Measurements from ENCODE around the gene KIAA1671. TPM values are rescaled to one million over a fixed set of nuclear protein-coding genes. Genes with fewer than 3 reads are reported as not detected.
"Not testable (repeated sequence)": the region's sequence is repeated elsewhere in the genome, so short reads cannot be mapped to it uniquely, and the experiment has no call there.

The KIAA1671 gene
- total RNA-seq, 2 experiments from 2014 or later: 9.4 to 10.6 TPM

DNA sequence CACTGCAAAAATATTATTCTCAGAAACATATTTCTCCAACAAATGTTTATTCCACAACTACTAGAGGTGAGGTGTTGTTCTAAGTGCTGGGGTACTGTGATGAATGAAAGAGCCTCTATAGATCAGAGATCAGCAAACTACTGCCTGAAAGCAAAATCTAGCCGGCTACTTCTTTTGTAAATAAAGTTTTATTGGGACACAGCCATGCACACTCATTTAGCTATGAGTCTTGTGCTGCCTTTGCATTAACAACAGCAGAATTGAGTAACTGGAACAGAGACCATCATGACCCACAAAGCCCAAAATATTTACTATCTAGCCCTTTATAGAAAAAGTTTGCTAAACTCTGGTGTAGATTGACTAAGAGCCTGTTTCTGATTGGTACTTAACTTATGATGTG is 210.0 kb downstream of the KIAA1671 start:
- CTCF ChIA-PET: no interaction called here
- POLR2A ChIA-PET: no interaction called here

DNA sequence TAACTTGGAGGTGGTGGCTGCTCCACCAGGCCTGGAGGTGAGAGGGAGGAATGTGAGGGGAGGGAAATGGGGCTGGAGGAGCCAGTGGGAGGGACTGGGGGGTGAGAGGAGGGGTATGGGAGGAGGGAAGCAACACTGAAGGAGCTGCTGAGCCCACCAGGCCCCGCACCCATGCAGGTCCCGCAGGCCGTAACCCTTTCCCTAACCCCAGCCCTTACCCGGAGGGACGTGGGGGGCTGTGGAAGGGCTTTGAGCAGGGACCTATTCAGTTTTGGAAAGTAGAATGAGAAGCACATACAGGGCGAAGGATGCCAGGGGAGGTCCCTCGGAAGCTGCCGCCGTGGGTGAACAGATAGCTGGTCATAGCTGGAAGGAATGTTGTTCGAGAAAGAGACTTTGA is 213.3 kb downstream of the KIAA1671 start:
- ChIA-PET CTCF (no interaction called here), POLR2A (no interaction called here)

DNA sequence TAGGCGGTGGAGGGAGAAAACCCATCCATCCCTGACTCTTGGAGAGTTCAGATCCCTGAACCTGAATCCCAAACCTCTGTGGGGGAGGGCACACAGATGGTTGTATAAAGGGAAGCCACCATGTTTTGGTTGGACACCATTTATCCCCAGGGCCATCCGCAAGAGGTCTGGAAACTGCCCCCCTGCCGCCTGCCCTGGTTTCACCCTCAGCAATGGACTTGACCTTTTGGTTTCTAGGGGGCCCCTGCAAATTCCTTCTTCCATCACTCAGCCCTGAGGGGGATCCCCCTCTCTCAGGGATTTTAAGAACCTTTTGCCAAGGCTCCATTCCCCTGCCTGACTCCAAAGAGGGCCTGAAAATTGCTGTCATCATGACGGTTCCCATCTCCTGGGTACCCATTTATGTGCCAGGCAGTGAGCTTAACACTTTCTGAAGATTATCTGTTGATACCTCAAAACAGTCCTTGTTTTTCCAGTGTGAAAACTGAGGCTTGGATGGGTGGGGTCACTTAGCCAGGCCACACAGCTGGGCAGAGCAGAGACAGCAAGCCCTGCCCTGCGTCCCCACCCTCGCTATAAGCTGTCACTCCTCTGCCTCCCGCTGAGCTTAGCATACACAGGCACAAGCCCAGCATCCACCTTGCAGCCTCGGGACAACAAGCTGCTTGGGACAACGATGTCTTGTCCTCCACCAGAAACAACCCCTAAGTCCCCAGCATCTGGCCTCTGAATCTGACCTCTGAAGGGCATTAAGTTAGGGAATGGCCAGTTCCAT is 213.9 kb downstream of the KIAA1671 start:
- CTCF ChIA-PET: no interaction called here
- POLR2A ChIA-PET: no interaction called here

DNA sequence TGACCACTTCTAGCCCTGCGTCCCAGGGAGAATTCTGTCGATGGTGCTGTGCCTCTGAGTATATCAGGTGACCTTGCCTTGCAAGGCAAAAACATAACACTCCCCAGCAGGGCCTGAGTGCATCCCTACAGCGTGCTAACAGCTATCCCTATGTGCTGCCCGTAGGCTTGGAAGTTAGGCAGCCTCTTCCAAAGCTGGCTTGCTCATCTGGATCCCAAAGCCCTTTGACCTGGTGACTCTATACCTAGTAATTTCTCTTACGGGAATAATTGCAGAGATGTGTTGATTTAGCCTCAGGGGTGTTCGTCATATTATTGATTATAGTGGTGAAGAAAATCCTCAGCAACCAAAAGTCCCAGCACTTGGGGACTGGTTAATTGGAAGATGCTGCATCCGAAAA is 214.6 kb downstream of the KIAA1671 start:
- CTCF ChIA-PET: no interaction called here
- POLR2A ChIA-PET: no interaction called here

DNA sequence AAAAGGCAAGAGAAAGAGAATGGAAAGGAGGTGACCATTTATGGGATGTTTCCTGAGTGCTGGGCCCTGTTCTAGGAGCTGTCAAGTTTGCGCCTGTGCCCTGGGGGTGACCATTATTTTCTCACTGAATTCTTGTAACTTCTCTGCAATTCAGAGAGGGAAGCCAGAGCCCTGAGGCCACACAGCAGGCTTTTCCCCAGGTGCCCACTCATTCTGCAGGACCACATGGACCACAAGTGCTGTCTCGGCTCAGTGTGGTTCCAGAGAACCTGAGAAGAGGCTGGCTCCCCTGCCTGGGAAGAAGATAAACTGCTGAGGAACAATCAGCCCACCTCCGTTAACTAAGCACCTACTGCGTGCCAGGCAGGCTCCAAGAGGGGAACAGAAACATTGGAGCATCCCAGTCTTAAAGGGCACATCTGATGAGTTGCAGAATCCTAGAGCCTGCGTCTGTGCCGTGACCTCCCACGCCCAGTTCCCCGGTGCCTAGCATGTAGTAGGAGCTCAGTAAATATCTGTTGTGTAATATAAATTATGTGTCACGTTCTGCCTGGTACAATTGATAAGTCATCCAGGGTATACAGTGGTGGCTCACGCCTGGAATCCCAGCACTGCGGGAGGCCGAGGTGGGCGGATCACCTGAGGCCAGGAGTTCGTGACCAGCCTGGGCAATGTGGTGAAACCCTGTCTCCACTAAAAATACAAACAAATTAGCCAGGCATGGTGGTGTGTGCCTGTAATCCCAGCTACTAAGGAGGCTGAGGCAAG is 215.5 kb downstream of the KIAA1671 start:
- ChIA-PET POLR2A (no interaction called here), CTCF (interaction anchor here (1.2 kb wide), 1 partner anchor 87 kb away, joined by 3 read pairs; no protein-coding TSS in a partner anchor)

DNA sequence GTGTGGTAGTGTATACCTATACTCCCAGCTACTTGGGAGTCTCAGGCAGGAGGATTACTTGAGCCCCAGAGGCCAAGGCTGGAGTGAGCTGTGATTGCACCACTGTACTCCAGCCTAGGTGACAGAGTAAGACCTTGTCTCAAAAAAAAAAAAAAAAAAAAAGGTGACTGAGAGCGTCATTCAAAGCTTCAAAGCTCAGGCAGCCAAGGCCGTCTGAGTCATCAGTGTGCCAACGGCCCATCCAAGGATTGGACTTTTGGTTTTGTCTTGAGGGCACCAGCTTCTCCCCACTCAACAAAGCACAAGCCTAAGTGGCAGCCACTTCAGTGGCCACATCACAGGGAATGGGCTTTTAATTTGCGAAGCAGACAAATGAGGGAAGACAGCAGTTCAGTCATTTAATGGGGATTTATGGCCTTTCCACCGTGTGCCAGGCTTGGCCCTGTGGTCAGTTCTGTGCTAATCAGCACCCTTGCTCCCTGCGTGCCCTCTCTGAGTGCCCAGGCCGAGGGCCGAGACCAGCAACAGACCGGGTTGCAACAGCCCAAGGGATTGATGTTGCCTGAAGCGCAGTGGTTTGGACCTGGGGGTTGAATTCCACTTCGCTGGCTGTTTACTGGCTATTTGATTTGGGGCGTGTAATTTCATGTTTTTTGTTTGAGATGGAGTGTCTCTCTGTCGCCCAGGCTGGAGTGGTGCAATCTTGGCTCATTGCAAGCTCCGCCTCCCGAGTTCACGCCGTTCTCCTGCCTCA is 216.9 kb downstream of the KIAA1671 start:
- CTCF ChIA-PET: interaction anchor here (1.1 kb wide), 1 partner anchor 113 kb away, joined by 3 read pairs; no protein-coding TSS in a partner anchor
- POLR2A ChIA-PET: no interaction called here

DNA sequence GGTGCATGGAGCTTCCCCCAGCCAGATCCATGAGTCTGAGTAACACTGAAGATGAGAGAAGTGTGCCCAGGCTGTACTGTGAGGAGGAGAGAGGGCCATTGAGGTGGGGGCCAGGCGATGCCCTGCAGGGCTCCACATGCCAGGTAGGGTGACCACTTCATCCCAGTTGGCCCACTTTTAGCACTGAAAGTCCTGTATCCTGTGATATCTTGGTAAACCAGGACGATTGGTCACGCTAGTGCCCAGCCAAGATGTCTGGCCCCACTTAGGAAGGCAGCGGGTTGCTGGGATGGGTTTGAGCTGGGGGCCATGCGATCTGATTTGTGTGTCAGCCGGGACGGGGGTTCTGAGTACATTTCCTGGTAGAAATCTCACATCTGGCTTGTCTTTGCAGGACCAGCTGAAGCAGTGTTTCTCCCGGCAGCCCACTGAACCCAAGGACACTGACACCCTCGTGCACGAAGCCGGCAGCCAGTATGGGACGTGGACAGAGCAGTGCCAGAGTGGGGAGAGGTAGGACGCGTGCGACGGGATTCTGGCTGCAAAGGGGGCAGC is 218.0 kb downstream of the KIAA1671 start:
- ChIA-PET POLR2A (no interaction called here), CTCF (interaction anchor here (1.1 to 1.4 kb wide), 2 partner anchors 32 to 114 kb away, joined by 3 to 4 read pairs; no protein-coding TSS in a partner anchor)

DNA sequence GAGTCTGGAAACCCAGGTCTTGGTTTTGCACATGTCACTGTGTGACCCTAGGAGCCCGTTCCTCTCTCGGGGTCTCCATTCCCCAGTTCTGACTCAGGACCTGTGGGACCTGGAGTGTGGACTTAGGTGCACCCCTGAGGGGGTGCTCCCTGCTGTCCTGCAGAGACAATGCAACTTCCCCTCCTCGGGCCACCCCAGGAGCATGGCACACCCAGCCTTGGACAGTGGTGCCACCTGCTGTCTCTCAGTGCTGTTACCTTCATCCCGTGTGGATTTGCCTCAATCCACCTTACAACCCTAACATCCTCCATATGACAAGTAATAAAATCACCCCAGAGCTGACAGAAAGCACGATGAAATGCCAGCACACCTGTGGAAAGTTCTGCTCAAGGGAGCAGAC is 219.6 kb downstream of the KIAA1671 start:
- ChIA-PET POLR2A (no interaction called here), CTCF (interaction anchor here (0.7 to 1.4 kb wide), 6 partner anchors 30 to 122 kb away, joined by 3 to 5 read pairs (median 4); no protein-coding TSS in a partner anchor)

DNA sequence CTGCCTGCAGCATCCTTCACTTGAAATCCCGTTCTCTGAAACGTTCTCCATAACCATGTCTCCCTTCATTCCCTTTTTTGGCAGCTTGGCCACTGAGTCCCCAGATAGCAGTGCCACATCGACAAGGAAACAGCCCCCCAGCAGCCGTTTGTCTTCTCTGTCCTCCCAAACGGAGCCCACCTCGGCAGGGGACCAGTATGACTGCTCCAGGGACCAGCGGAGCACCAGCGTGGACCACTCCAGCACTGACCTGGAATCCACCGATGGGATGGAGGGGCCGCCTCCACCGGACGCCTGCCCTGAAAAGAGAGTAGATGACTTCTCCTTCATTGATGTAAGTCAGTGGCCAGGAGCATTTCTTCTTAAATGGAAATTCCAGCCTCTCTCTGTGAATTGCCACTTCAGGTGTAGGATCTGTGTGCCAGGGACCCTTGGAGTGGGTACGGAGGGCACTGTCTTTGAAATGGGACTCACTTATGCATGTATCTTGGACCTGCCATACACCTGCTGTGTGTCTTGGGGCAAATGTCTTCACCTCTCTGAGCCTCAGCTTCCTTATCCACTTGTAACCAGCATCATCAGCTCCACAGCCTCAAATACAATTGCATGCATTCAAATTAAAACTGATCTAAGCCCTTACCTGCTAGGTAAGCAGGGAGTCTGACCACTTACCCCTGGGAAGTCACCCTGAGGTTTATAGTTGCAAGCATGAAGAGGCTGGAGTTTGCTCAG is 221.8 kb downstream of the KIAA1671 start:
- ChIA-PET CTCF (no interaction called here), POLR2A (no interaction called here)

DNA sequence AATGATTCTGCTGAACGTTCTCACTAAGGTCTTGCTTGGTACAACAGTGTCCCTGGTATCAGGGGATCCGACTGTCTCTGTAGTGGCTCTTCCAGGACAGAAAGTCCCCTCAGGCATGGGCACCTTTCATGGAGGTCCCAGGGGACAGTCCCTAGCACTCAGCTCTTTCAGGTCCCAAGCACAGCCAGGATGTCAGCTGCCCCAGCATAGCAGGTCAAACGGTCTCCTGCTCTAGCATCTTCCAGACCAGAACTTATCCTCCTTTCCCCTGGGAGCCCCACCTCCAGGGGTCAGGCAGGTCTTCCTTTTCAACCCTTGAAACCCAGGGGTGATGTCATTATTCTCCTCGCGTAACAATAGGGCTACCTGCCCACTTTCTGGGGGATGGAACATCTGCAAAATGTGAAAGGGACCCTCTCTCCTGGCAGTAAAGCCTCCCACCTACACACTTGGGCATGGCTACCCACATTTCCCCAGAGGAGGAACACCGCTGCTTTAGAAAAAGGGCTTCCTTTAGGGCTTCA is 222.4 kb downstream of the KIAA1671 start:
- ChIA-PET POLR2A (no interaction called here), CTCF (no interaction called here)

DNA sequence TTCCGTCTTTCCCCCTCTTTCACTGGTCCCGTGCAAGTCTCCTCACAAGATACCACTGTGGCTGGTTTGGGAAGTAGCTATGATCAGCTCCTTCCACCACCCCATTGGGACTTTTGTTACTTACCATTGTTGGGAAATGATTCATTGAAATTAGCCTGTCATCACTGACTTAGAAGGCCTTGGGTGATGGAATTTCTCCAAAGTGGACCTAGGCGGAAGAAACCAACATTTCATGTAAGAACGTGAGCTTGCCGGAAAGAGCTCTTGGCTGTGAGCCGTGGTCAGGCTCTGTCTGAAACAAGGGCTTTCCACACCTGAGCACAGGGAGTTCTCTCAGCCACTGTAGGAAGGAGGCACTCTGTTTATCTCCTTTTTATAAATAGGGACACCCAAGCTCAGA is 223.7 kb downstream of the KIAA1671 start:
- ChIA-PET CTCF (no interaction called here), POLR2A (no interaction called here)

DNA sequence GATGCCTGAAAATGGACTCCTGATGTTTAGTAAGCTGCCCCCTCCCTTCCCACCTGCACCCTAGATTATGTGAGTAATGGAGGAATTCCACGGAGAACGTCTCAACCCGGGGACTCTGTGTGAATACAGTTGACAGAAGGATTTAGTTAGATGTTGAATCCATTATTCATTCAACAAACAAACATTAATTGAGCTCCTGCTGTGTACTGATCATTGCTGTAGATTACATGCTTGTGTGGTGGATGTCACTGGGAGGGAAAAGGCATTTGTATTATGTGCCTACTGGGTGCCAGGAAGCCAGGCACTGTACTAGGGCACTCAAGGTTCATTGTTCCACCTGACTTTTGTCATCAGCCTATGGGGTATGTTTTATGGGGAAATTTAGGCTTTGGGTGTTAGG is 224.3 kb downstream of the KIAA1671 start:
- CTCF ChIA-PET: no interaction called here
- POLR2A ChIA-PET: no interaction called here

DNA sequence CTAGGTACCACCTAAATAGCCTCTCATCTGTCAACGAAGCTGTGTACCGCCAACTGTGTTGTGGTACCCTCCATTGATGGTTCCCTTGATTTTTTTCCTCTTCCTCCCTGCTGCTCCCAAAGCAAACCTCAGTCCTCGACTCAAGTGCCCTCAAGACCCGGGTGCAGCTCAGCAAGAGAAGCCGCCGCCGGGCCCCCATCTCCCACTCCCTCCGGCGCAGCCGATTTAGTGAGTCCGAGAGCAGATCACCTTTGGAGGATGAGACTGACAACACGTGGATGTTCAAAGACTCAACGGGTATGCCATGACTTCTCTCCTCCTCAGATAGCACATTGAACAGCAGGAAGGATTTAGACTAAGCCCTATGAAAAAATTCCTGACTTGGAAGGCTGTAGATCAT is 224.7 kb downstream of the KIAA1671 start:
- CTCF ChIA-PET: no interaction called here

DNA sequence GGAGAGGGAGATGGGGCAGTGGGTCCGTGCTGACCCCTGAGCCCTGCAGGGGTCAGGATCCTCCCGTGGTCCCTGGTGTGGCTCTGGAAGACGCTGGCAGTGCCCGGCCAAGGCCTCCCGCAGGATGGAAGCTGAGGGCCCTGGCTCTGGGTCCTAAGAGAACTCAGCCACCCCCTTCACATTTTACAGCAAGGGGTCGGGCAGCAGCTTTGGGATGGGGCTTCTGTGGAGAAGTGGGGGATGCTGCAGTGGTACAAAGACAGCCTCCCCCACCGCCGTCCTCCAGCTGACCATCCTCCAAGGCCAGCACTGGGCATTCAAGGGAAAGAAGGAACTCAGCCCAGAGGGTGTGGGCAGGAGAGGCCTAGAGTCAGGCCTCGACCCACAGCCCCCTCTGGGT is 225.4 kb downstream of the KIAA1671 start:
- CTCF ChIA-PET: no interaction called here
- POLR2A ChIA-PET: no interaction called here

More for the DNA sequence above, 224.7 kb downstream of the KIAA1671 start:
- POLR2A ChIA-PET: no interaction called here

DNA sequence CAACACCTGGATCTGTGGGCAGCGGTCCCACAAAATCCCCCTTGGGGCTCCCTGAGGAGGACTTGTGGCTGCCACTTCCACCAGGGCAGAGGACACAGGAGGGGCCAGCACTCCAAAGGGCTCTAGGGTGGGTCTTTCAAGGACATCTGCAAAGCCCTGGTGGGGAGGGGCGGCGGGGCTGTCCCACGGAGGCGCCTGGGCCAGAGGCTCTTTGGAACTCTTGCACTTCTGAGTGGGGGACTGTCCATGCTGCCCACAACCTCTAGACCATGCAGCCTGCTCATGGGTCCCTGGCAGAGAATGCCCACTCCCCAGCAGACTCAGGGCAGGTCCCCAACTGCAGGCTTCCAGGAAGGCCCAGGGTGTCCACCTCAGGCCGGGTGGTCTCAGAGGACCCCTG is 225.8 kb downstream of the KIAA1671 start:
- CTCF ChIA-PET, POLR2A ChIA-PET: not testable (repeated sequence)

DNA sequence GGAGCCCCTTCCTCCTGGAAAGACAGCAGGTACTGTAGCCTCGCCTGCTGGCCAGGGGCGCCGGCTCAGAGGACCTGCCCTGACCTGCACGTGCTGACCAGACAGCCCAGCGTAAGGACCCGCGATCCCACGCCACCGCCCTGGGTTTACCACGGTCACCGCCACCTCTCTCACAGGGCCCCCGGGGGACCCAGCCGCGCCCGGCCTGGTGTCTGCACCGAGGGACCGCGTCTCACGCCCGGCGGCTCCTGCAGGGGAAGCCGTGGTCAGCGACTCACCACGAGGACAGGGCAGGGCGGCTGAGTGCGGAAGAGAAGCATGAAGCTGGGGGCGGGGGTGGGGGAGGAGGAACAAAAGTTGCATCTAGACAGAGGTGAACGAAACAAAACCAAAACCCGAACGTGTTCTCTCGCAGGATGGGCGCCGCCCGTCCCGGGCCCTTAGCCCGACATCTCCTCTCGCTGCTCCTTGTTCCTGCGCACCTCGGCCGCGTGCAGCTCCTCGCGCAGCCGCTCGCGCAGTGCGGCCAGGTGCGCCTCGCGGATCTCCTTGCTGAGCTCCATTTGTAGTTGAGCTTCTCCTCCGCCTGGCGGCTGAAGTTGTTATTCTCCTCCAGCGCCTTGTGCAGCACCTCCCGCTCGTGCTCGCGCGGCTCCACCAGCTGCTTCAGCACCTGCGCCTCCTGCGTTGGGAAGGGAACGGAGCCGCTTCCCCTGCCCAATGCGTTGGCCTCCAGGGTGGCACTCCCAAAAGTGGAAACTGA is 226.5 kb downstream of the KIAA1671 start:
- POLR2A ChIA-PET: not testable (repeated sequence)

DNA sequence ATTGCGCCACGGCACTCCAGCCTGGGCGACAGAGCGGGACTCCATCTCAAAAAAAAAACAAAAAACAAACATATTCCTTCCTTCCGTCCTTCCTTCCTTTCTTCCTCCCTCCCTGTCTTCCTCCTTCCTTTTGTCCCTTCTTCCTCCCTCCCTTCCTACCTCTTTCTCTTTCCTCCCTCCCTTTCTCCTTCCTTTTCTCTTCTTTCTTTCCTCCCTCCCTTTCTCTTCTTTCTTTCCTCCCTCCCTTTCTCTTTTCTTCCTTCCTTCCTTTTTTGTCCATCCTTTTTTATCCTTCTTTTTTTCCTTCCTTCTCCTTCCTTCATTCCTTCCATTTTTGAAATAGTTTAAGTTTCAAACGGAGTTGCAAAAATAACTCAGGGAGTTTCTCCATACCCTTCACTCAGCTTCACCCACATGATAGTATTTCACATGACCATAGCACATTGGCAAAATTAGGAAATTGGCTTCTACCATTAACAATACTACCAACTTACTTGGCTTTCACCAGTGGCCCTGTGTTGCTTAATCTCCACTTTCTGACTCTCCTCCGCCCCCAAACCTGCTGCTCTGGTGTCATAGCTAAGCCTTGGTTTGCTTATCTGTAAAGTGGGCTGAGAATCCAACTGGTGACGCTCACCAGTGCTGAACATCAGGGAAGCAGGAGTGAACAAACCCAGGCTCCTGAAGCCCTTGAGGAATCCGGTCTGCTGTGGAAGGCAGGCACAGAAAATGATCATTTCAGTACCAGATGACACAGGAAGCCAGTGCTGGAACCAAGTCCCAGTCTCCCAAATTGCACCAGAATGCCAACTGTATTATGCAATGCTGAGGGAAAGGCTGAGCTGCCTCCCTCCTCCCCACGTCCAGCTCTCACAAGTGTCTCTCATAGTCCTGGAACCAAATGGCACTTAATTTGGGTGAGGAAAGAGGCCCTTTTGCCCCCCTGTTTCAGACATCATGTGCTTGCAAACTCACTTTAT is 229.9 kb downstream of the KIAA1671 start:
- ChIA-PET POLR2A (no interaction called here), CTCF (no interaction called here)

More for the DNA sequence above, 226.5 kb downstream of the KIAA1671 start:
- CTCF ChIA-PET: not testable (repeated sequence)

All from activated CD8-positive, alpha-beta memory T cell treated with anti-CD3 and anti-CD28 coated beads for 36 hours (primary cell).